GM18498 (cell line): ENCODE results near the gene WRAP53.
"Not testable (repeated sequence)": the region's sequence is repeated elsewhere in the genome, so short reads cannot be mapped to it uniquely, and the experiment has no call there.

Source experiments
- ATAC-seq: cut with Tn5 transposase; IDR thresholded peaks from one replicate; pipeline ENCODE4 v1.9.1; 2021; ENCODE audit warnings: mild to moderate bottlenecking, moderate library complexity; ENCODE audit not compliant: unreplicated experiment

Gene WRAP53

GRCh38 chr17:7687908-7688807 is at the start of gene WRAP53:
Gene WRAP53 (plus strand): TSS chr17:7688477. CDS start chr17:7688649, 172 bp downstream.
- peak; percentile 74 for ATAC-seq

GRCh38 chr17:7640783-7641182 is 47.5 kb upstream of the WRAP53 start:
- ATAC-seq: no peak

GRCh38 chr17:7641635-7642034 is 46.6 kb upstream of the WRAP53 start:
- ATAC-seq: not testable (repeated sequence)

GRCh38 chr17:7644775-7645174 is 43.5 kb upstream of the WRAP53 start:
- no peak for ATAC-seq

GRCh38 chr17:7646457-7646856 is 41.8 kb upstream of the WRAP53 start:
- ATAC-seq: no peak

GRCh38 chr17:7647018-7647417 is 41.3 kb upstream of the WRAP53 start:
- ATAC-seq: no peak

- ATAC-seq: peak; percentile 56
Observed at GRCh38 chr17:7650509-7651096, 37.7 kb upstream of the WRAP53 start, which contains the start of gene ATP1B2. Gene ATP1B2 (plus strand): TSS chr17:7650926. CDS start chr17:7651519, 593 bp downstream.

GRCh38 chr17:7651097-7651664 is 37.1 kb upstream of the WRAP53 start:
- ATAC-seq: no peak

- ATAC-seq: no peak
Observed at GRCh38 chr17:7651665-7652387, 36.5 kb upstream of the WRAP53 start.

- ATAC-seq: no peak
Observed at GRCh38 chr17:7652388-7653356, 35.6 kb upstream of the WRAP53 start.

GRCh38 chr17:7654832-7655540 is 33.3 kb upstream of the WRAP53 start:
- no peak for ATAC-seq

- ATAC-seq: no peak
Observed at GRCh38 chr17:7655541-7655840, 32.8 kb upstream of the WRAP53 start.

GRCh38 chr17:7656958-7657609 is 31.2 kb upstream of the WRAP53 start:
- no peak for ATAC-seq

- no peak for ATAC-seq
Observed at GRCh38 chr17:7667656-7668406, 20.4 kb upstream of the WRAP53 start.

- ATAC-seq: no peak
Observed at GRCh38 chr17:7668482-7668881, 19.8 kb upstream of the WRAP53 start.

- no peak for ATAC-seq
Observed at GRCh38 chr17:7673239-7673638, 15.0 kb upstream of the WRAP53 start.

- ATAC-seq: no peak
Observed at GRCh38 chr17:7674934-7675333, 13.3 kb upstream of the WRAP53 start.

- no peak for ATAC-seq
Observed at GRCh38 chr17:7676533-7676932, 11.7 kb upstream of the WRAP53 start.
